SU-DHL-6 (cell line): Measurements from ENCODE around the gene DLG3.

Source experiments
- CTCF ChIP-seq: fragments of 200-600 bp; sonication (generic); IDR thresholded peaks from one replicate; pipeline ENCODE4 v1.5.1; 2017; ENCODE audit warnings: antibody characterized with exemption, mild to moderate bottlenecking, low read length, moderate library complexity; ENCODE audit not compliant: insufficient read depth, poor library complexity, severe bottlenecking
- EZH2phosphoT487 ChIP-seq: fragments of 200-600 bp; sonication (generic), shearing (Covaris generic); conservative IDR thresholded peaks from 2 replicates; pipeline ENCODE4 v1.6.1; 2018; ENCODE audit warnings: mild to moderate bottlenecking, antibody characterized with exemption, low read length, moderate library complexity, mixed read lengths

DNA sequence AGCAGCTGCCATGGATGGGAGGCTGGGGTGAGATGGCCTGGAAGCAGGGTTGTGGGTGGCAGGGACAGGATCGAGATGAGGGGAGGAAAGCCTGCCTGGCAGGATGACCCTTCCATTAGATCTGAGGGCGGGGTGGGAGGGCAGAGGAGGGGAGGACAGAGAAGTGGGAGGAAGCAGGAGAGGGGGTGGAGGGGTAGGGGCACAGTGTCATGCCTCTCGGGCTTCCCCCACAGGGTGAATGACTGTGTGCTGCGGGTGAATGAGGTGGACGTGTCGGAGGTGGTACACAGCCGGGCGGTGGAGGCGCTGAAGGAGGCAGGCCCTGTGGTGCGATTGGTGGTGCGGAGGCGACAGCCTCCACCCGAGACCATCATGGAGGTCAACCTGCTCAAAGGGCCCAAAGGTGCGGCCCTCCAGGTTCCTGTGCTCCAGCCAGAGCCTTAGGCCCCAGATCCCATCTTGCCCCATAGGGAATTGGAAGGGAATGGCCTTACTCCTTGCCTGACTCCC is 4.9 kb downstream of the DLG3 start:
- TF ChIP-seq CTCF (no peak), EZH2phosphoT487 (no peak)
